Measurements from ENCODE around the gene SLC6A9.

SLC6A9 gene

DNA sequence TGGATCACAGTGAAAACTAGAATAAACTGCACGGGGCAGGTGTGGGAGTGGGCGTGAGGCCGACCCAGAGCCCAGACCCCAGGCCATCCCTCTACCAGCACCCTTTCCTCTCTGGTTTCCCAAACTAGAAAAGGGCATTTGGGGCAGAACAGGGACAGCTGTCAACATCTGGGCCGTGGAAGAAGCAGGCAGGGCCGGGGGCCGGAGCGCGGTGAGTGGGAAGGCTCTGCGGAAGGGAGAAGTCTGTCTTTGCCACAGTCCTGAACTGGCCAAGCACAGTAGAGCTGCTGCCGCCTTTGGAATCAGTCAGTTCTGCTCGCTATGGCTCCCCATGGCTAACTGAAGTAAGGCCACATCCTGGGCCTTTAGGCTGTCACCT lies 33.3 kb downstream of the SLC6A9 start:
- no peak for DNase-seq

DNA sequence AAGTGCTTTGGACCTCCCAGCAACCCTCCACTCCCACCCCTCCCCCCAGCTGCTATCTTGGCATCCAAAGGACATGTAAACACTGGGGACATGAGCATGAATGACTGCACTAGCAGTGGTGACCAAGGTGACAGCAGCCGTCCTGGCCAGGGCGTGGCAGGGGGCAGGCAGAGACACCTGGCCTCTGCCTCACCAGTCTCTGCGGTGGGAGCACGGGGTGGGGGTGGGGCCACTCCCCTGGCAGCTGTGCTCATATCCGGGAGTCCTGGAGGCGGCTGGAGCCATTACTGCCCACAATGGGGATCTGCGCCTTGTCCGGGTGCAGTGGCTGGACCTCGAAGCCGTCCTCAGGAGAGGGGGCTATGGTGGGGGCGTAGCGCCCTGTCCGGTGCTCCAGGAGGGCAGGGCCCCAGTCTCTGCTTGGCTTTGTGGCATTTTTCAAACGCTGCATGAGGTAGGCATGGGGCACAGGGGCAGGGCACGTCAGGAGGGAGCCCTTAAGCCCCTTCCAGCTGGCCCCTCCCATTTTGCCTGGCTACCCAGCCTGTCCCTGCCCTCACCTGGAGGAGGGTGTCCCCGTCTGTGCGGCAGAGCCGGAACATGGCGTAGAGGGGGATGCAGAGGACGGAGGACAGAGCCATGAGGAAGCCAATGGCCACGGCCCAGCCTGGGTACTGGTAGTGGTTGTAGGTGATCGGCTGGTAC lies 33.8 kb downstream of the SLC6A9 start:
- DNase-seq = no peak

DNA sequence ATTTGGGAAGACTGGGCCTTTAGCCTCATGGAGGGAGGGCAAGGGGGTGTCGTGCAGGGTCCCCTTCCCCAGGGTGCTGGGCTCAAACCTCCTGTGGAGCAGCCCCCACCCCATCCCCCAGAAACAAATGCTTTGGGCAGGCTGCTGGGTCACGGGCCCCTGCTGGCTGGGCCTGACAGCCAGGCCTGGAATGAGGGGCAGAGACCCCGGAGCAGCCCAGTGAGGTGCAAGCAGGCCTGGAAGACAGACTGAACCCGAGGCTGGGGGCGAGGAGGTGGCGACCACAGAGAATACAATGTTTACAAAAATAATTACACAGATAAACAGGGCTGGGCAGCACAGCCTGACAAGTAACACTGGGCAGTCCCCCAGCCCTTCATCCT lies 34.5 kb downstream of the SLC6A9 start:
- DNase-seq = no peak

DNA sequence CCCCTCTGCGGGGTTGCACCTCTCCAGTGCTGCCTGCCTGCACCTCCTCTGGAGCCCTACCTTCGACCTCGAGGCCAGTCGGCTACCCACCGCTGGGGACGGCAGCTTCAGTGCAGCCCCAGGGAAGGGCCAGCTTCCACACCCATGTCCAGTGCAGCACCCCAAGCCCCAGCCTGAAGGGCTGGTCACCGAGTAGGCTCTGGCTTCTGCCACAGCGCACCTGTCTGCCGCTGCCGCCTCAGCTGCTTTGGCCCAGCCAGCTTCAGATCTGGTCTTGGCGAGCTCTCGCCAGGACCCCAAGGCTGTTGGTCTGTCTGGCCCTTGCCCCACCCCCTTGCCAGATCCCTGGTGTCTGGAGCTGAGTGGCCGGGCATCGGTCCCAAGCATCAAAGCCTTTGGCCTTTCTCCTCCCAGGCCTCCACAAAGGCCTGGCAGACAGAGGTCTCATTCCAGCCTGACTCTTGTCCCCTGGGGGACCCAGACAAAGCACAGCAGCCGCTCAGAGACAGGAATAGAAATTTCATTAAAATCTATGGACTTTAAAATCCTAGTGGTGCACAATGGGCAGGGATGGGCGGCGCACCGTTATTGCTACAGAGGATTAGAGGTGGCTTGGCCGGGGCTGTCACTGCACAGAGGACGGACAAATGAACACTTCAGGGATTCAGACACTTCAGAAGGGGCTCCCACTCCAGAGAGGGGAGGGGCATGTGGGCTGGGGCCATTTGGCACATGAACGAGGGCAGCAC lies 35.1 kb downstream of the SLC6A9 start:
- DNase-seq = no peak

DNA sequence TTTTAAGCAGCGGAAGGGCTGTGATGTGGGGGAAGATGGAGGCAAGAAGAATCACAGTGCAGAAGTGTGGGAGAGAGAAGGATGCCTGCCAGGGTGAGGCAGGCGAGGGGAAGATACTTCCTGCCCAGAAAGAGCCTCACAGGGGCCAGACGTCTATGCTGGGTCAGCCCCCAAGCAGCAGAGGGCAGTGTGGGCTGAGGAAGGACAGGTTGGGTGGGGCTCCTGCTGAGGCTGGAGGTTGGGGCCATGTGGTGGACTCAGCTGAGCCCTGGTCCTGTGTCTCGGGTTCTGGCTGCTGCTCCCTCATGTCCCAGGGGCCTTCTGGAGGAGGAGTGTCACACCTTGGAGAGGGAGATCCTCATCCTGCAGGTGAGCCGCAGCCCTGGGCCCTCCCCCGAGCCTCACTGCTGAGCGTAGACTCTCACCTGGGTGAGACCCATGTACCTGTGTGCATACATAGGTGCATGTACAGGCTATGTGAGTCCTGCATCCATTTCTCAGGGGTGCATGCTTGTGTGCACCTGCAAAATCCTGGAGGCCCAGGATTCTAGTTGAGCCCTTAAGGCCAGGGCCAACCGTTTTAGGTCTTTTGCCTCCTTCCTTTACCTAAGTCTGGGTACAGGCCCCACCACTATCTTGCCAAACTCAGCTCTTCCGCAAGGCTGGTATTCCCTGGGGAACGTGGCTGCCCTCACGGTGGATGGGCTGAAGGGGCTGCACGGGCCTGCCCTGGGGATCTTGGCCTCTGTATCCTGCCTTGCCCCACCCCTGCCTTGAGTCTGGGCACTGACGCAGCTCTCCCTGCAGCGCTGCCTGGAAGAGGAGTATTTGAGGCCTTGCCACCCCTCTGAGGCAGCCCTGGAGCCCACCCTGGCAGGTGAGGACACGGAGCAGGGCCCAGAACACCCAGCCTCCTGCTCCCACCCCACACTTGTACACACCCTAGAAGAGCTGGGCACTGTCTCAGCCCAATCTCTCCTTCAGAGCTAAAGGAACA lies 36.2 kb downstream of the SLC6A9 start:
- no peak for DNase-seq

DNA sequence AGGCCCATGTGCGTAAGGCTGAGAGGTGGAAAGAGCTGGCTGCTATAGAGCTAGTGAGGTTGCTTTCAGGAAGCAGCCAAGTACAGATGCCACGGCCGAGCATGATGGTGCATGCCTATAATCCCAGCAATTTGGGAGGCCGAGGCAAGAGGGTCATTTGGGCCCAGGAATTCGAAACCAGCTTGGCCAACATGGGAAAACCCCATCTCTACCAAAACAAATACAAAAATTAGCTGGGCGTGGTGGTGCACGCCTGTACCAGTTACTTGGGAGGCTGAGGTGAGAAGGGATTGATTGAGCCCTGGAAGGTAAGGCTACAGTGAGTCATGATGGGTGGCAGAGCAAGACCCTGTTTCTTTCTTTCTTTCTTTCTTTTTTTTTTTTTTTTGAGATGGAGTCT lies 37.2 kb downstream of the SLC6A9 start:
- DNase-seq = no peak

DNA sequence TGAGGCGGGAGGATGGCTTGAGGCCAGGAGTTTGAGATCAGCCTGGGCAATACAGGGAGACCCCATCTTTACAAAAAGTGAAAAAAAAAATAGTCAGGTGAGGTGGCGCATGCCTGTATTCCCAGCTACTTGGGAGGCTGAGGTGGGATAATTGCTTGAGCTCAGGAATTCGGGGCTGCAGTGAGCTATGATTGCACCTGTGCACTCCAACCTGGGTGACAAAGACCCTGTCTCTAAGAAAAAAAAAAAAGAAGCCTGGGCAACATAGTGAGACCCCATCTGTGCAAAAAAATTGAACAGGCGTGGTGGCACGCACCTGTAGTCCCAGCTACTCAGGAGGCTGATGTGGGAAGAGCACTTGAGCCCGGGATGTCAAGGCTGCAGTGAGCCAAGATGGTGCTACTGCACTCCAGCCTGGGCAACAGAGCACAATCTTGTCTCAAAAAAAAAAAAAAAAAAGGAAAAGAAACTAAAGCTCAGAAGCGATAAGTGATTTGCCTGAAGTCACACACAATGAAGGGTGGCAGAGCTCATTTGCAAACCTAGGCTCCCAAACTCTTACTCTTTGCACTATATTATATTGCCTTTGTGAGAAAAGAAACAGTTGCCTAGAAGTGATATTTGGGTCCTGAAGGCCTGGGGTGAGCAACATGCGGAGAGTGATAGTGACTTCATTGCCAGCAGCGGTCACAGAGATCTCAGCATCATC lies 37.9 kb downstream of the SLC6A9 start:
- DNase-seq = no peak

DNA sequence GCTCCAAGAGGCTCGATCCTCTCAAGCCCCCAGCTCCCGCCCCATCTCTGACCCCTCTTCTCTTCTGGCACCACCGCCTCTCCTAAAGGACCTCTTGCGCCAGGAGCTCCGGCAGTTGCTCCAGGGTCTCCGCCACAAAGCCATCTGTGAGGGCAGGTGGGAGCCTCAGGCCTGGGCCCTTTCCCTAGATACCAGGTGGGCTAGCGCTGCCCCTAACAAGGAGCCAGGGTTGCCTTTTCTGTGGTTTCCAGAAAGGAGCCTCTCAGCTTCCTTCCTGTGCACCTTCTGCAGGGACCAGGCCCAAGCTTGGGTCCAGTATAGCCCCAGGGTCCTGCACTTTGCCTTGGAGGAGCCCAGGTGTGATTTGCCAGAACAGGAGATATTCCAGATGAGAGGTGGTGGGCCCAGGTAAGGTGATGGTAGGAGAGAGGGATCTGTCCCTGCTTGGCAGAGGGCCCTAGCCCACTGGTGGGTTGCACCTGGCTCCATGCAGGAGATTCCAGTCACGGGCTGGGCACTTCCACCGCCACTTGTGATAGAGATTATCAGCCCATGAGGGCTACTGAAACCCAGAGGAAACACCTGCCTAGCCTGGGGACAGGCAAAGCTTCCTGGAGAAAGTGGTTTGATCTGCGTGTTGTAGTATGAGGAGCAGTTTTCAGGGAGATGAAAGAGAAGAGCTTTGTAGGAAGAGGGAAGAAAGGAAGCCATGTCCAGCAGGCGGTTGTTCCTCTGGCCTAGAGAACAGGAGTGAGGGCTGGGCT lies 38.8 kb downstream of the SLC6A9 start:
- no peak for DNase-seq

DNA sequence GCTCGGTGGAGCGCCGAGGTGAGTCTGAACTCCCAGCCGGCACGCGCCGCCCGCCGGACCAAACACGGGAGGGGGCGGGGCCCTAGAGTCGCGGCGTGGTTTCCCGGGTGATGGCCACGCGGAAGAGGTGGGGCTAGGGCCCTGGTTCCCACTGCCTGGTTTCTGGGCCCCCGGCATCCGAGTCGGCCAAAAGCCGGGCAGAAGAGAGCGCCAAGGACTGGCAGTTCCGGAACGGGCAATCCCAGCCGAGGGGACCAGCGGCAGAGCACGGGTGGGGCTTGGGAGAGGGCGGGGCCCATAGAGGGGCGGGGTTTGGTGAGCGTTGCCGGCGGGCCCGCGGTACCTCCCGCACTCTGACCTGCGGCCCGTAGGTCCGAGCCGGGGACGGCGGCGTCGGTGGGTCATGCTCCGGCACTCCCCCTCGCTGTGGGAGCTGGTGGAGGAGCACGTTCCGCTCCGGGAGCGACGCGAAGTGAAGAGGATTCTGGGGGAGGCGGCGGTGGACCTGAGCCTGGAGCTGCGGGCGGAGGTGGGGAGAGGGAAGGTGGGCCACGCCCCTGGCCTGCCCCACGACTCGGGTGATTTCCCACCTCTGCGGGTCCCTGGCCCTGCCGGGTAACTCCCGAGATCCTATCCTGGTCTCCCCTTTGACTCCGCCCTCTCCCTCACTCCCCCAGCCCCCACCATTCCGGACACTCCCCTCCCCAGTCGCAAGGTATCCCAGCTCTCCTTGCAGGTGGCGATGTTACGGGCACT lies 39.6 kb downstream of the SLC6A9 start, which contains the start of gene CCDC24:
Gene CCDC24 (plus strand): TSS at position 124 of the 756 bp plus-strand sequence. CDS start 280 bp downstream, at position 404.
- peak; percentile 45 for DNase-seq

DNA sequence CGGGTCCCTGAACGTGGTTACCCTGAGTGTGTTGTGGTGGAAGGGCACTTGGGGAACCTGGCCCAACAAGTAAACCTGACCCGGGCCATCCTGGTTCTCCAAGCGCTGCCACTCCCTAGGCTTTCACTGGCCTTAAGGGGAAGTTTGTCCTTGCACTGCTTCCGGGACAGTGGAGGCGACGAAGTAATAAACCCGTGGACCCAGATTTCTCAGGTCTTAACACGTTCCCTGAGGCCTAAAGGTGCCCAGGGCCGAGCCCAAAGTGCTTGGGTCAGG lies 40.1 kb downstream of the SLC6A9 start:
- no peak for DNase-seq

DNA sequence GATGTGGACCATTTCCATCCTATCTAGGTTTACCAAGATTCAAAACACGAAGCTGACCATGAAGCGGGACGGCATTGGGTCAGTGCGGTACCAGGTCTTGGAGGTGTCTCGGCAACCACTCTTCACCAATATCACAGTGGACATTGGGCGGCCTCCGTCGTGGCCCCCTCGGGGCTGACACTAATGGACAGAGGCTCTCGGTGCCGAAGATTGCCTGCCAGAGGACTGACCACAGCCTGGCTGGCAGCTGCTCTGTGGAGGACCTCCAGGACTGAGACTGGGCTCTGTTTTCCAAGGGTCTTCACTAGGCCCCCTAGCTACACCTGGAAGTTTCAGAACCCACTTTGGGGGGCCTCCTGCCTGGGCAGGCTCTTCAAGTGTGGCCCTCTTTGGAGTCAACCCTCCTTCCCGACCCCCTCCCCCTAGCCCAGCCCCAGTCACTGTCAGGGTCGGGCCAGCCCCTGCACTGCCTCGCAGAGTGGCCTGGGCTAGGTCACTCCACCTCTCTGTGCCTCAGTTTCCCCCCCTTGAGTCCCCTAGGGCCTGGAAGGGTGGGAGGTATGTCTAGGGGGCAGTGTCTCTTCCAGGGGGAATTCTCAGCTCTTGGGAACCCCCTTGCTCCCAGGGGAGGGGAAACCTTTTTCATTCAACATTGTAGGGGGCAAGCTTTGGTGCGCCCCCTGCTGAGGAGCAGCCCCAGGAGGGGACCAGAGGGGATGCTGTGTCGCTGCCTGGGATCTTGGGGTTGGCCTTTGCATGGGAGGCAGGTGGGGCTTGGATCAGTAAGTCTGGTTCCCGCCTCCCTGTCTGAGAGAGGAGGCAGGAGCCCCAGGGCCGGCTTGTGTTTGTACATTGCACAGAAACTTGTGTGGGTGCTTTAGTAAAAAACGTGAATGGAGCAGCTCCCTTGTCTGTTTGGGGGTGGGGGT lies 40.7 kb downstream of the SLC6A9 start:
- DNase-seq = no peak

DNA sequence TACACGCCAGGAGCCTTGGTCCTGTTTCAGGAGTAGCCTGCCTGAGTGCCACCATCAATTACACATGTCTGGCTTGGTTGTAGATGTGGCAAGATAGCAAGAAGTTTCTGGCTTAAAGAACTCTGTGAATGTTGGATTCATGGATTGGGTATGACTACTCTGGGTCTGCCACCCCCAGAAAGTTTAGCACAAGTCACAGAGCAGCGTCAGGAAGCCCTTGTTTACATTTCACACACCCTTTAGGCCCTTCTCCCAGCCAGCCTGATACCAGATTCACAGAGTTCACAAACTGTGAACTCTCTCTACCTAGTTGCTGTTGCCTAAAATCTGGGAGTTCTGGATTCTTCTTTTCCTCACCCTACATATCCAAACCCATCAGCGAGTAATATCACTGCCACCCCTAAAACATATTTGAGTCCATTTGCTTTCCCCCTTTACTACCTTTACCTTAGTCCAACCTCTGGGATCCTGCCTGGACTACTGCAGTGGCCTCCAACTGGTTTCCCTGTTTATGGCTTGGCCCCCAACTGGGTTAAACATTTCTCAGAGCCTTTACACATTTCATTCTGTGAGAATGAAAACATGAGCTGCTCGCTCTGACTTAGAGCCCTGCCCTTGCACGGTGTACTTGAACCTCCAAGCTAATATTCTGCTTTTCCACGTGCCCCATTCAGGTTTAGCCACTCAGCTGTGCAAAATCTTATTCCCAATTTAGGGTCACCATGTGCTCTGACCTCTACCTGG lies 43.9 kb downstream of the SLC6A9 start:
- no peak for DNase-seq

DNA sequence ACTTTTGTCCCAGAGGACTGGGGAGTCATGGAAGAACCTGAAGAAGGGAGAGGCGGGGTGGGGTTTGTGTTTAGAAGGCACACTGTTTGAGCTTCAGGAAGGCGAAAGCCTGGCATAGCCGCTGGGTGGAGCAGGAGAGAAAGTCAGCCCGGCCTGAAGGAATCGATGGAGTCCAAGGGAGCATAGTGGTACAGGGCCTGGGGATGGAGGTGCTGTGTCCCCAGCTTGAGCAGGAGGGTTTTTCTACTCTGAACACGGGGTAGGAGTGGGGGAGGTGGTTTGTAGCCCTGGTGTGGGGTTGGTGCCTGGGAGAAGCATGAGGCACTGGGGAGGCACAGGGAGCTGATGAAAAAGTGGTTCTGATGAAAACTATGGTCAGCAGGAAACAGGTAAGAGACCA lies 44.5 kb downstream of the SLC6A9 start:
- no peak for DNase-seq

DNA sequence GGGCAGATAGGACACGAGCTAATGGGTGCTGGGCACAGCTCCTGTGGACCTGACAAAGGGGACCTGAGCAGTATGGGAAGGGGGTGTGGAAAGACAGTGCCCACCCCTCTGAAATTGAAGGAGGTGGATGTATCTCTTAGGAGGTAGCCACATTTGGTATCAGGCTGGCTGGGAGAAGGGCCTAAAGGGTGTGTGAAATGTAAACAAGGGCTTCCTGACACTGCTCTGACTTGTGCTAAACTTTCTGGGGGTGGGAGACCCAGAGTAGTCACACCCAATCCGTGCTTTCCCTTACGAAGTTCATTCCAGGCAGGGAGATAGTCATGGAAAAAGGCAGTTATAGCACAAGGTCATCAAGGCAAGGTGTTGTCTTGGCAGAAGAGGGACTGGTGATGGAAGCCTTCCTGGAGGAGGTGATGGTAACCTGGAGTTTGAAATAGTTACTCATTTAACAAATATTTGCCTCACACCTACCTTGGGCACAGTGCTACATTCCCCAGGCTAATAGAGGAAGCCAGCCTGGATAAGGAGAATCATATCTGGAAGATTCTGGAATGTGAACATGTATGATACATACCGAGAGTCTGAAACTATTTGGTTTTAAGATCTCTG lies 45.2 kb downstream of the SLC6A9 start:
- no peak for DNase-seq

DNA sequence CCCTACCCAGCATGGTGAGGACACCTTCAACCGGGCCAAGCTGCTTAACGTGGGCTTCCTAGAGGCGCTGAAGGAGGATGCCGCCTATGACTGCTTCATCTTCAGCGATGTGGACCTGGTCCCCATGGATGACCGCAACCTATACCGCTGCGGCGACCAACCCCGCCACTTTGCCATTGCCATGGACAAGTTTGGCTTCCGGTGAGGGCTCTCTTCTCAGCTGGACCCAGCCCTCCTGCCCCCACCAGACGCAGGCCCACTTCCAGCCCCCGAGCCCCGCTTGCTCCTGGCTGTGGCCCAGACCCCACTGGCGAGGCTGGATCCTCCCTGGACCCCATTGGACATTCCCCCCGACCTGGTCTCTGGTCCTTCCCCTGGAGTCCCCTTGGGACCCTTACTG lies 46.4 kb downstream of the SLC6A9 start:
- no peak for DNase-seq

DNA sequence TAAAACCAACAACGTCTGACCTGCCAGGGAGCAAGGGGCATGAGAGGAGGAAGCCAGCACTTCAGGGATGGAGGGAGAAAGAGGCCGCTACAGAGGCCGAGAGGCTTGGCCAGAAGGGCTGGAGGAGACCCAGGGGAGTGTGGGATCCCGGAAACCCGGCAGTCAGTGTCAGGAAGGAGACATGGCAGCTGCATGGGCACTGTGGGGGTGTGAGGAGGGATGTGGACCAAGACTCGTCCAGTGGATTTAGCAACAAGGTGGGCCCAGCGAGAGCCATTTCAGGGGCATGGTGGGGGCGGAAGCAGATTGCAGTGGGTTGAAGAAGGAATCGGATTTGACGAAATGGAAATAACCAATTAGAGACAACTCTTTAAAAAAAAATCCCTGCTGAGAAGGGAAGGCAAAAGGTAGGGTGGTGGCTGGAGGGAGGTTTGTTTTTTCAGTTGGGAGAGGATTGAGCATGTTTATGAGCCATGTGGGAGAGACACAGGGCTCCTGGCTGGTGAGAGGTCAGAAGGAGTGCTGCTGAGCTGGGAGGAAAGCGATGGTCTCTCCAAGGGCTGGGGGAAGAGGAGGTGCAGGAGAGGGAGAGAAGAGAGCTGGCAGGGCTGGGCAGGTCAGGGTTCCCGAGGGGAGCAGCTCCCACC lies 47.9 kb downstream of the SLC6A9 start:
- DNase-seq = no peak

DNA sequence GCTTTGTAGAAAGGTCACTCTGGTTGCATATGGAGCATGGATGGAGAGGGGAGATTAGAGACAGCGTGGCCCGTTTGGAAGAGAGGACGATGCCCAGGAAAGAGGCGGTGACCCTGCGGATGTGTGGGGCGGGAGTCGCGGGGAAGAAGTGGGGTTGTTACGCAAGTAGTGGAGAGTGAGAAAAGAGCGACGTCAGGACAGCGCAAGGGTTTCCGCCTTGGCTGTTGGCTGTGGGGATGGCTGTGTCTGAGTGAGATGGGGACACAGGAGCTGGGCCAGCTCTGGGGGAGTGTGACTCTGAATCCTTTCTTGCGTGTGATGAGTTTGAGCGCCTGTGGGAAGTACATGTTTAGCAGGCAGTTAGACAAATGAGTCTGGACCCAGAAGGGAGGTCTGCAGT lies 48.5 kb downstream of the SLC6A9 start:
- no peak for DNase-seq

DNA sequence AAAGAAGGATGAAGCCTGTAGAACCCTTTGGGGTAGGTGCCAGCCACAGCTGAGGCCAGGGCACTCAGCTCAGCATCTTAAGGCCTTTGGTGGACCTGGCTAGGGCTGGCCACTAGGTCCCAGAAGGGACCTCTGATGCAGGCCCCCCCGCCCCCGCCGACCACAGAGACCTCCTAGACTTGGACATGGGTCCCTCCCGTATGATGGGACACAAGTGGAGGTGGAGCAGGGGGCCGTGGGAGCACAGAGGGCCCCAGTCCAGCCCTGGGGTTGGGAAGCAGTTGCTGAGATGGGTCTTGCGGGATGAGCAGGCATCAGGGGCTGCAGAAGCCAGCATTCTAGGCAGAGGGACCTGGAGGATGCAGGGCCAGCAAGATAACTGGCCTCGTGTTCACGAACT lies 49.0 kb downstream of the SLC6A9 start:
- no peak for DNase-seq

DNA sequence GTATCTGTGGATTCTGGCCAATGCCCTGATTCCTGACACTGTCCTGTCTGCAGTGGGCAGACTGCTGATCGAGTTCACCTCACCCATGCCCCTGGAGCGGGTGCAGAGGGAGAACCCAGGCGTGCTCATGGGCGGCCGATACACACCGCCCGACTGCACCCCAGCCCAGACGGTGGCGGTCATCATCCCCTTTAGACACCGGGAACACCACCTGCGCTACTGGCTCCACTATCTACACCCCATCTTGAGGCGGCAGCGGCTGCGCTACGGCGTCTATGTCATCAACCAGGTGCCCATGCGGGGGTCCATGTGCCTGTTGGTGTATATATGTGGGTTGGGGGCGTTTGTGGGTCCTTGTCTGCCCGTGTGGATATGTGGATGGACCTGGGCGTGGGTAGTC lies 49.6 kb downstream of the SLC6A9 start:
- DNase-seq = no peak
